ENCODE data around the gene IQGAP3.

Gene IQGAP3

DNA sequence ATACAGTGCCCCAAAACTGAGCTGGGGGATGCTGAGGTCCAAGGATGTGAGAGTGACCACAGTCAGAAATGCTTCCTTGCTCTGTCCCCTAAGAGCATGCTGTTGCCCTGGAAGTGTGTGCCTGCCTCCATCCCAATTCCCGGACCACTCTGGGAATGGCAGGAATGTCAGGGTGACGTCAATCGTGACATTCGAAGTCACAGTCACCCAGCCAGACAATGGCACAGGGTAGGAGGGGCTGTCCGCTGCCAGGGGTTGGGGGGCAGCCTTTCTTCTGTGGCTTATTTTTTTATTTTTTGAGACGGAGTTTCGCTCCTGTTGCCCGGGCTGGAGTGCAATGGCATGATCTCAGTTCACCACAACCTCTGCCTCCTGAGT lies 94.1 kb downstream of the IQGAP3 start:
- H3K4me3 ChIP-seq (ENCODE audit: low read length), result no peak overlapping the region
- no peaks in the 10 kb centered on the region for H3K9me3 ChIP-seq (ENCODE audit: insufficient read depth, low read depth, low read length)
- H3K9ac ChIP-seq (ENCODE audit: low read depth, low read length), result no peak overlapping the region
- H3K27me3 ChIP-seq (ENCODE audit: insufficient read depth, low read length), result no peaks in the 10 kb centered on the region
- peaks cover 15% of the 10 kb centered on the region for H3K4me1 ChIP-seq (ENCODE audit: insufficient read depth, low read length)
- no peak overlapping the region for H3K27ac ChIP-seq (ENCODE audit: low read depth, low read length)
- H3K36me3 ChIP-seq (ENCODE audit: insufficient read depth, low read length), result peaks cover 71% of the 10 kb centered on the region
- WGBS, result 96% methylated on average over 8 of the region's 8 CpGs

DNA sequence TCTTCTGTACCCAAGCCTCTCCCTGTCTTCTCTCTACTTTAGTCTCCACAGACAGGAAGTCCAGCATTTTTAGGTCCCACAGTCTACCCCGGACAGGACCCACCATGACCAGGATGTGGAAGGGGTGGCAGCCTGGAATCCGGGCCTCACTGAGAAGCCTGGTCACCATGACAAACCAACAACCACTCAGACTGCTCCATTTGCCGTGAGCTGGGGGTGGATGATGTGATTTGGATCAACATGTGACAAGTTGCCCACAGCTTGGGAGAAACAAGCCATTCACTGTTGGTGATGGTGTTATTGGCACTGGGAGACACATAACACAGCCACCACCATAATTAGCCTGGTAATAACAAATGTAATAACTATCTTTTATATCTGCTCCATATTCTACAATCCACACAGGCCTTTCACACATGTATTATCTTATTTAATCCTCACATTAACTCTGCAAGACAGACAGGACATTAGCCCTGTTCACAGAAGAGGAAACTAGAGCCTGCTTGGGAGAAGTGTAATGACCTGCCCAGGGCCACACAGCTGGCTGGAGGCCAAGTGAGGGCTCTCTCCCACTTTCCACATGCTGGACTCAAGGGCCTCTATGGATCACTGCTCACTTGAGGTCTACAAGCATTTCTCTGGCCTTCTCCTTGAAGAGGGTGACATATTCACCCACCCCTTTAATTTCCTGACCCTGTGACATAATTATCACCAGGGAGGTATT lies 94.7 kb downstream of the IQGAP3 start:
- H3K27ac ChIP-seq (ENCODE audit: low read depth, low read length), result no peak overlapping the region
- 100% methylated on average over 1 of the region's 3 CpGs for WGBS
- no peaks in the 10 kb centered on the region for H3K9me3 ChIP-seq (ENCODE audit: insufficient read depth, low read depth, low read length)
- no peak overlapping the region for H3K9ac ChIP-seq (ENCODE audit: low read depth, low read length)
- H3K27me3 ChIP-seq (ENCODE audit: insufficient read depth, low read length), result no peaks in the 10 kb centered on the region
- no peak overlapping the region for H3K4me3 ChIP-seq (ENCODE audit: low read length)
- peaks cover 73% of the 10 kb centered on the region for H3K36me3 ChIP-seq (ENCODE audit: insufficient read depth, low read length)
- peaks cover 15% of the 10 kb centered on the region for H3K4me1 ChIP-seq (ENCODE audit: insufficient read depth, low read length)

GRCh38 chr1:156476501-156477298 lies 95.7 kb downstream of the IQGAP3 start:
- 58% methylated on average over 8 of the region's 8 CpGs for WGBS
- H3K4me3 ChIP-seq (ENCODE audit: low read length), result no peak overlapping the region
- peaks cover 15% of the 10 kb centered on the region for H3K4me1 ChIP-seq (ENCODE audit: insufficient read depth, low read length)
- H3K27me3 ChIP-seq (ENCODE audit: insufficient read depth, low read length), result no peaks in the 10 kb centered on the region
- H3K27ac ChIP-seq (ENCODE audit: low read depth, low read length), result no peak overlapping the region
- peaks cover 71% of the 10 kb centered on the region for H3K36me3 ChIP-seq (ENCODE audit: insufficient read depth, low read length)
- H3K9ac ChIP-seq (ENCODE audit: low read depth, low read length), result no peak overlapping the region; the same call in 1 of the 2 replicates
- no peaks in the 10 kb centered on the region for H3K9me3 ChIP-seq (ENCODE audit: insufficient read depth, low read depth, low read length)

DNA sequence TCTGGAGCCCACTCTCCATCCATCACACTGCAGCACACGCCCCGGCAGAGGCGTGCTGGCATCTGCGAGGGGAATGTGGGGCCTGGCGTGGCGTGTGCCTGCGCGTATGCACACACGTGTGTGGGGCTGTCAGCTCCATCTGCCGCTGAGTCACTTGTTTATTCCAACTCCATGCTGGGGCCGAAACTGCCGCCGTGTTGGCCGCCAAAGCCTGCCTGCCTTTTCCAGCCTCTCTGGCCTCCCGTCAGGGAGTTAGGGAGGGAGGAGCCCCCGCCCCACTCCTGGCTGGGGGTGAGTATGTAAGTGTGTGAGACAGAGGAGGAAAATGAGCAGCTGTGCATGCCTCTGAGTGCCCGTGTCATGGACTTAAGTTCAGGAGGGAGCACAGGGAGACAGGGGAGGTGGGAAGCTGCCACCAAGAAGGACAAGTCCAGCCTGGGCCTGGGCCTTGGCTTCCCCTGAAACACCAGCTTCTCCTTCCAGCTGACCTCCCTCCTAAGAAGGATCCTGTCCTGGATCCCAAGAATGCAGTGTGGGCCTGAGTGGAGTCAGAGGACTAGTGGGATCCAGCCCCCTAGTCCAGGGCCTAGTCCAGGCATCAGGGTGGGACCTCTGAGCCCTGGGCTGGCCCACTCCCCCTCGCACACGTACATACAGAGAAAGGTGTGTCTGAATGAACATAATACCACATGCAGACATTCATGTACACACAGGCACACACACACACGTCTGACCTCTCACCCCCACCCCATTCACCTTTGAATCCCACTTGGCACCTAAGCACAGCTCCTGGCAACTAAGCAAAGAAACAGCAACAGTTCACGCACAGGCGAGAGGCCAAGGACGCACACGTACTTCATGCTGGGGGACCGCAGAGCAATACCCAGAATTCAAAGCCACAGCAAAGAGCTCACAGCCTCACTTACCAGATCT lies 96.5 kb downstream of the IQGAP3 start:
- Histone ChIP-seq H3K4me3 (ENCODE audit: low read length) (no peak overlapping the region), H3K4me1 (ENCODE audit: insufficient read depth, low read length) (peaks cover 9% of the 10 kb centered on the region), H3K27me3 (ENCODE audit: insufficient read depth, low read length) (no peaks in the 10 kb centered on the region), H3K27ac (ENCODE audit: low read depth, low read length) (no peak overlapping the region), H3K9me3 (ENCODE audit: insufficient read depth, low read depth, low read length) (no peaks in the 10 kb centered on the region), H3K9ac (ENCODE audit: low read depth, low read length) (no peak overlapping the region), H3K36me3 (ENCODE audit: insufficient read depth, low read length) (peaks cover 69% of the 10 kb centered on the region)
- WGBS, result 93% methylated on average over 25 of the region's 25 CpGs
